Endothelial cell (in vitro differentiated cells): ENCODE measurements around the gene SAMD11. TPM values are rescaled to one million over a fixed set of nuclear protein-coding genes. Genes with fewer than 3 reads are reported as not detected.

Experiments
- DNase-seq: peaks from one replicate; pipeline ENCODE4 v3.0.0; 2021; ENCODE audit warnings: low spot score
- H3K27ac Mint-ChIP-seq: one replicate; pipeline ENCODE4 v1.8.0; 2021; ENCODE audit warnings: mixed read lengths, inconsistent platforms; ENCODE audit not compliant: unreplicated experiment
- H3K27me3 Mint-ChIP-seq: one replicate; pipeline ENCODE4 v1.8.0; 2021; ENCODE audit warnings: mild to moderate bottlenecking, moderate library complexity, mixed read lengths, inconsistent platforms; ENCODE audit not compliant: unreplicated experiment
- H3K36me3 Mint-ChIP-seq: one replicate; pipeline ENCODE4 v1.8.0; 2021; ENCODE audit warnings: mild to moderate bottlenecking, low read depth, mixed read lengths, inconsistent platforms; ENCODE audit not compliant: unreplicated experiment
- H3K4me1 Mint-ChIP-seq: one replicate; pipeline ENCODE4 v1.8.0; 2021; ENCODE audit warnings: mild to moderate bottlenecking, mixed read lengths, inconsistent platforms; ENCODE audit not compliant: unreplicated experiment
- H3K4me3 Mint-ChIP-seq: one replicate; pipeline ENCODE4 v1.8.0; 2021; ENCODE audit warnings: mild to moderate bottlenecking, mixed read lengths, inconsistent platforms; ENCODE audit not compliant: unreplicated experiment
- H3K9me3 Mint-ChIP-seq: one replicate; pipeline ENCODE4 v1.8.0; 2021; ENCODE audit warnings: mixed read lengths, inconsistent platforms; ENCODE audit not compliant: unreplicated experiment
- total RNA-seq: library from RNA; stranded (reverse); fragmentation: NEBNext Ultra II Directional; extraction: Animal tissue kit (Norgen Biotek cat#: 25700); gene quantifications from one replicate; pipeline ENCODE4 v1.2.1, GENCODE V29; 2021; ENCODE audit not compliant: unreplicated experiment
- TF ChIP-seq, protein P1 (sequence below): fragments of 200-600 bp; sonication (generic); IDR thresholded peaks from one replicate; pipeline ENCODE4 v1.5.0; 2021; ENCODE audit warnings: antibody characterized with exemption; ENCODE audit not compliant: unreplicated experiment

Gene SAMD11
- total RNA-seq, 1 donor from 2014 or later = not detected

DNA sequence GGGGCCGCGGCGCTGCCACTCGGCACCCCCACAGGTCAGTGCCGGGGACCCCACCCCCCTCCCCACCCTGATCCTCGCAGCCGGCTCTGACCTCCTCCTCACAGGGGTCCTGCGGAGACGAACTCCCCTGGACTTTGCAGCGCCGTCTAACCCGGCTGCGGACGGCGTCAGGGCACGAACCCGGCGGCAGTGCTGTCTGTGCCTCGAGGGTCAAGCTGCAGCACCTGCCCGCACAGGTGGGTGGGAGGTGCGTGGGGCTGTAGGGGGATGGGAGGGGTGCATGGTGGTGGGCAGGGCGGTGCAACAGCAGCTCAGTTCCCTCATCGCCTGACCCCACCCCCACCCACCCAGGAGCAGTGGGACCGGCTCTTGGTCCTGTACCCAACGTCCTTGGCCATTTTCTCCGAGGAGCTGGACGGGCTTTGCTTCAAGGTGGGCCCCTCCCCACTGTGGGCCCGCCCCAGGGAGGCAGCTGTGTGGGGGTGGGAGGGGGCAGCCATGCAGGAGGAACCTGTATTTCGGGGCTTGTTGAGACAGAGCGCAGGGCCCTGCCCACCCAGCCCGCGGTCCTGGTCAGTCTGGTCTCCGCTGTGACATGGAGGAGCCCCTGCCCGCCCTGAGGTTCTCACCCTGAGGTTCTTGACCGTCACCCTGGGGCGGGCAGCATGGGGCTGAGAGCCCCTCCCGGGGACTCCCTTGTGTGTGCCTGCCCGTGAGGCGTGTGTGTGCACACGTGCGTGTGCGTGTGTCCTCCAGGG lies 47.4 kb downstream of the SAMD11 start:
- Mint-ChIP-seq H3K27ac (no peak overlapping the region), H3K9me3 (no peaks in the 10 kb centered on the region), H3K4me1 (no peaks in the 10 kb centered on the region), H3K27me3 (peaks cover 24% of the 10 kb centered on the region), H3K36me3 (no peaks in the 10 kb centered on the region), H3K4me3 (no peak overlapping the region)
- no peak for DNase-seq
- TF ChIP-seq, protein P1, sequence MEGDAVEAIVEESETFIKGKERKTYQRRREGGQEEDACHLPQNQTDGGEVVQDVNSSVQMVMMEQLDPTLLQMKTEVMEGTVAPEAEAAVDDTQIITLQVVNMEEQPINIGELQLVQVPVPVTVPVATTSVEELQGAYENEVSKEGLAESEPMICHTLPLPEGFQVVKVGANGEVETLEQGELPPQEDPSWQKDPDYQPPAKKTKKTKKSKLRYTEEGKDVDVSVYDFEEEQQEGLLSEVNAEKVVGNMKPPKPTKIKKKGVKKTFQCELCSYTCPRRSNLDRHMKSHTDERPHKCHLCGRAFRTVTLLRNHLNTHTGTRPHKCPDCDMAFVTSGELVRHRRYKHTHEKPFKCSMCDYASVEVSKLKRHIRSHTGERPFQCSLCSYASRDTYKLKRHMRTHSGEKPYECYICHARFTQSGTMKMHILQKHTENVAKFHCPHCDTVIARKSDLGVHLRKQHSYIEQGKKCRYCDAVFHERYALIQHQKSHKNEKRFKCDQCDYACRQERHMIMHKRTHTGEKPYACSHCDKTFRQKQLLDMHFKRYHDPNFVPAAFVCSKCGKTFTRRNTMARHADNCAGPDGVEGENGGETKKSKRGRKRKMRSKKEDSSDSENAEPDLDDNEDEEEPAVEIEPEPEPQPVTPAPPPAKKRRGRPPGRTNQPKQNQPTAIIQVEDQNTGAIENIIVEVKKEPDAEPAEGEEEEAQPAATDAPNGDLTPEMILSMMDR = no peak

DNA sequence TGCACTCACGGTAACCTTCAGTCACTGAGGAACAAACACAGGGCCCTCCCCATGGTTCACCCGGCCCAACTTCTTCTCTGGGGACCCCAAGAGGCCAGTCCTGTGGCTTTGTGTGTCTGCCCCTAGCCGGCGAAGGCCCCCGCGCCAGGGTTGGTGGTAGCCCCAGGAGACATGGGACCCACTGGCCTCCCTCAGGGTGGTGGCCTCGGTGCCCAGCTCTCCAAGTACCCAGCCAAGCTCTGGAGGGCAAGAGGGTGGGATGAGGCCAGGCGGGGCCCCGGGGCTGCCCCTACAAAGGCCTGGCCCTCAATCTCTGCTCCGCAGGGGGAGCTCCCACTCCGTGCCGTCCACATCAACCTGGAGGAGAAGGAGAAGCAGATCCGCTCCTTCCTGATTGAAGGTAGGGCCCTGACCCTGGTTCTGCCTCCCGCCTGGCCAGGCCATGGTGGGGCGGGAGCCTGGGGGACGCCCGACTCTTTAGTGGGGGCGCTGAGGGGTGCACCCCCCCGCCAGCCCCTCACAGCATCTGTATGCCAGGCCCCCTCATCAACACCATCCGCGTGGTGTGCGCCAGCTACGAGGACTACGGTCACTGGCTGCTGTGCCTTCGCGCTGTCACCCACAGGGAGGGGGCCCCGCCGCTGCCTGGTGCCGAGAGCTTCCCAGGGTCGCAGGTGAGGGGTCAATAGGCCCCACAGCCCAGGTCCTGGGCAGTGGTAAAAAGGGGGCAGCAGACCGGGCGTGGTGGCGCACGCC lies 48.2 kb downstream of the SAMD11 start:
- Mint-ChIP-seq H3K27ac (no peak overlapping the region), H3K36me3 (no peaks in the 10 kb centered on the region), H3K4me1 (no peaks in the 10 kb centered on the region), H3K9me3 (no peaks in the 10 kb centered on the region), H3K4me3 (no peak overlapping the region), H3K27me3 (peaks cover 24% of the 10 kb centered on the region)
- TF ChIP-seq, protein P1 = no peak
- DNase-seq = peak; percentile 7

DNA sequence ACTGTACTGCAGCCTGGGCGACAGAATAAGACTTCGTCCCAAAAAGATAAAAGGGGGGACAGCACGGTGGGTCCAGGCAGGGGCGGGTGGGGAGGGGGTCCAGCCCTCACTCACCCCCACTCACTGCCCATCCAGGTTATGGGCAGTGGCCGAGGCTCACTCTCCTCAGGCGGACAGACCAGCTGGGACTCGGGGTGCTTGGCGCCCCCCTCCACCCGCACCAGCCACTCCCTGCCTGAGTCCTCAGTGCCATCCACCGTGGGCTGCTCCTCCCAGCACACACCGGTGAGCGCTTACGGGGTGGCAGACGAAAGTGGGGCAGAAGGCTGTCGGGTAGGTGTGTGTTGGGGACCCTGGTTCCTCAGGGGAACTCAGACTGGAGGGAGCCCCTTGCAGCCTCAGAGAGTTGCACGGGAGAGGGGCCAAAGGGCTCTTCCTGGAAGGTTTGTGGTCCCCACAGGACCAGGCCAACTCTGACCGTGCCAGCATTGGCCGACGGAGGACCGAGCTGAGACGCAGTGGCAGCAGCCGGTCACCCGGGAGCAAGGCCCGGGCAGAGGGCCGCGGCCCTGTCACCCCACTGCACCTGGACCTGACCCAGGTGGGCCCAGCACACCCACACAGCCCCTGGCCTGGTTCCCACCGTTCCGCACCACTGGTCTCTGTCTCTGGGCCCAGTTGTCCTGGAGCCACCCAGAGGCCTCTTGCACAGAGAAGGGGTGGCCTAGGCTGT lies 49.2 kb downstream of the SAMD11 start:
- Mint-ChIP-seq H3K27ac (no peak overlapping the region), H3K4me1 (no peaks in the 10 kb centered on the region), H3K4me3 (no peak overlapping the region), H3K27me3 (peaks cover 24% of the 10 kb centered on the region), H3K36me3 (no peaks in the 10 kb centered on the region), H3K9me3 (no peaks in the 10 kb centered on the region)
- no peak for DNase-seq
- TF ChIP-seq, protein P1 = no peak

DNA sequence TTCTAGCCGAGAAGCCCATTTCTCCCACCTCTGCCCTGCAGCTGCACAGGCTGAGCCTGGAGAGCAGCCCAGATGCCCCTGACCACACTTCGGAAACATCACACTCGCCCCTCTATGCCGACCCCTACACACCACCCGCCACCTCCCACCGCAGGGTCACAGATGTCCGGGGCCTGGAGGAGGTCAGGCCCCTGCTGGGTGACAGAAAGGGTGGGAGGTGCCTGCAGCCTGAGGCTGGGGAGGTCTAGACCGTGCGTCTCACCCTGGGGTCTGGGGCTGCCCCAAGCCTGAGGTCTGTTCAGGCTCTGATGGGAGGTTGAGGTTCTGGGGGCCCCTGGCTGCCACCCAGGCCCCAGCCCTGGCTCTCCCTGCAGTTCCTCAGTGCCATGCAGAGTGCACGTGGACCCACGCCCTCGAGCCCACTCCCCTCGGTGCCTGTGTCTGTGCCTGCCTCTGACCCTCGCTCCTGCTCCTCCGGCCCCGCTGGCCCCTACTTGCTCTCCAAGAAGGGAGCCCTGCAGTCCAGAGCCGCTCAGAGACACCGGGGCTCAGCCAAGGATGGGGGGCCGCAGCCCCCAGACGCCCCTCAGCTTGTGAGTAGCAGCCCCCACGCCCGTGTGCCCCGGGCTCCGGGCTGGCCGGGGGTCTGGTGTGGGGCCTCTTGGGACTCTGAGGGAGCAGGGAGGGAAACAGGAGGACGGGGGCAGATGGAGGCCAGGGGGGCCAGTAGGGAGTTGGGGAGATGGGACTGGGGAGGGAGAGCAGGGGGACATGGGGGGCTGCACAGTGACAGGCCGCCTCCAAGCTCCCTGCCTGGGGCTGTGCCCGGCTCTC lies 50.0 kb downstream of the SAMD11 start:
- no peaks in the 10 kb centered on the region for H3K9me3 Mint-ChIP-seq
- H3K4me1 Mint-ChIP-seq = peaks cover 3% of the 10 kb centered on the region
- peaks cover 22% of the 10 kb centered on the region for H3K27me3 Mint-ChIP-seq
- TF ChIP-seq, protein P1 = no peak
- no peak for DNase-seq
- H3K36me3 Mint-ChIP-seq = peaks cover 3% of the 10 kb centered on the region
- H3K4me3 Mint-ChIP-seq = no peak overlapping the region
- no peak overlapping the region for H3K27ac Mint-ChIP-seq
